ENCODE measurements around the gene MACO1. TPM values are rescaled to one million over a fixed set of nuclear protein-coding genes. Genes with fewer than 3 reads are reported as not detected.

The MACO1 gene
- total RNA-seq, 1 donor from 2014 or later: 10.3 TPM

DNA sequence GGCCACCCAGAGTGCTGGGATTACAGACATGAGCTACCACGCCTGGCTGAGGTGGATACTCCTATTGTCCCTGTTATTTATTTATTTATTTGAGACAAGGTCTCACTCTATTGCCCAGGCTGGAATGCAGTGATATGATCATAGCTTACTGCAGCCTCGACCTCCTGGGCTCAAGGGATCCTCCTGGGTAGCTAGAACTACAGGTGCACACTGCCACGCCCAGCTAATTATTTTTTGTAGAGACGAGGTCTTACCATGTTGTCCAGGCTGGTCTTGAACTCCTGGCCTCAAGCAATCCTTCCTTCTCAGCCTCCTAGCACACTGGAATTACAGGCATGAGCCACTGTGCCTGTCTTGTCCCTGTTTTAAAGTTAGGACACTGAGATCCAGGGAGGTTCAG lies 117.9 kb downstream of the MACO1 start:
- intact Hi-C loops (cut with DNase I): no loop called here

GRCh38 chr1:25549273-25550154 lies 118.8 kb downstream of the MACO1 start:
- intact Hi-C loops (cut with DNase I): no loop called here
- DNase-seq (ENCODE audit: low spot score): no peak

More for the DNA sequence above, 117.9 kb downstream of the MACO1 start:
- no peak for DNase-seq (ENCODE audit: low spot score)

Other genes with a start within 250 kb of the MACO1 start
- gene SYF2, start 198.4 kb upstream of the MACO1 start, total RNA-seq: 35.4 TPM
- 52.2 TPM for gene RSRP1, start 183.4 kb upstream of the MACO1 start, total RNA-seq
- gene RHD, start 158.4 kb upstream of the MACO1 start, total RNA-seq: not detected
- 97.7 TPM for gene TMEM50A, start 92.6 kb upstream of the MACO1 start, total RNA-seq
- gene RHCE, start 10.1 kb upstream of the MACO1 start, total RNA-seq: 0.57 TPM
- gene LDLRAP1, start 112.7 kb downstream of the MACO1 start, total RNA-seq: 14.4 TPM
- gene MAN1C1, start 185.9 kb downstream of the MACO1 start, total RNA-seq: 16.7 TPM

Measured in cardiac septum (tissue), 1 donor.